Measurements from ENCODE around the gene CNTNAP2. TPM values are rescaled to one million over a fixed set of nuclear protein-coding genes. Genes with fewer than 3 reads are reported as not detected.

CNTNAP2 gene
- polyA plus RNA-seq, 1 experiment = not detected

DNA sequence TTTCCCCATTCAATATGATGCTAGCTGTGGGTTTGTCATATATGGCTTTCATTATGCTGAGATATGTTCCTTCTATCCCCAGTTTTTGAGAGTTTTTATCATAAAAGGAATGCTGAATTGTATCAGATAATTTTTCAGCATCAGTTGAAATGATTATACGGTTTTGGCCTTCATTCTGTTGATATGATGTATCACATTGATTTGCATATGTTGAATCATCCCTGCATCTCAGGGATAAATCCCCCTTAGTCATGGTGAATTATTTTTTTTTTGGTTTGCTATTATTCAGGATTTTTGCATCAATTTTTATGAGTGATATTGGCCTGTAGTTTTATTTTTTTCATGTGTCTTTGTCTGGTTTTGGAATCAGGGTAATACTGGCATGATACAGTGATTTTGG is 1321.6 kb downstream of the CNTNAP2 start:
- CTCF ChIA-PET = no interaction called here

GRCh38 chr7:147443942-147444341 is 1327.3 kb downstream of the CNTNAP2 start:
- Histone ChIP-seq H3K4me3 (ENCODE audit: low read depth, low read length) (no peak overlapping the region), H3K36me3 (ENCODE audit: control insufficient read depth, insufficient read depth, low read length) (no peaks in the 10 kb centered on the region), H3K27me3 (ENCODE audit: control insufficient read depth, insufficient read depth, low read length) (no peaks in the 10 kb centered on the region)
- no peak for DNase-seq (ENCODE audit: low read depth)
- ChIA-PET POLR2A (no interaction called here), CTCF (no interaction called here)
- TF ChIP-seq, protein P1, sequence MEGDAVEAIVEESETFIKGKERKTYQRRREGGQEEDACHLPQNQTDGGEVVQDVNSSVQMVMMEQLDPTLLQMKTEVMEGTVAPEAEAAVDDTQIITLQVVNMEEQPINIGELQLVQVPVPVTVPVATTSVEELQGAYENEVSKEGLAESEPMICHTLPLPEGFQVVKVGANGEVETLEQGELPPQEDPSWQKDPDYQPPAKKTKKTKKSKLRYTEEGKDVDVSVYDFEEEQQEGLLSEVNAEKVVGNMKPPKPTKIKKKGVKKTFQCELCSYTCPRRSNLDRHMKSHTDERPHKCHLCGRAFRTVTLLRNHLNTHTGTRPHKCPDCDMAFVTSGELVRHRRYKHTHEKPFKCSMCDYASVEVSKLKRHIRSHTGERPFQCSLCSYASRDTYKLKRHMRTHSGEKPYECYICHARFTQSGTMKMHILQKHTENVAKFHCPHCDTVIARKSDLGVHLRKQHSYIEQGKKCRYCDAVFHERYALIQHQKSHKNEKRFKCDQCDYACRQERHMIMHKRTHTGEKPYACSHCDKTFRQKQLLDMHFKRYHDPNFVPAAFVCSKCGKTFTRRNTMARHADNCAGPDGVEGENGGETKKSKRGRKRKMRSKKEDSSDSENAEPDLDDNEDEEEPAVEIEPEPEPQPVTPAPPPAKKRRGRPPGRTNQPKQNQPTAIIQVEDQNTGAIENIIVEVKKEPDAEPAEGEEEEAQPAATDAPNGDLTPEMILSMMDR (IDR thresholded peaks at IDR 0.05; ENCODE audit: insufficient read depth, low read depth, low read length) = no peak

More for the DNA sequence above, 1321.6 kb downstream of the CNTNAP2 start:
- POLR2A ChIA-PET = no interaction called here
- Histone ChIP-seq H3K36me3 (ENCODE audit: control insufficient read depth, insufficient read depth, low read length) (no peaks in the 10 kb centered on the region), H3K4me3 (ENCODE audit: low read depth, low read length) (no peak overlapping the region), H3K27me3 (ENCODE audit: control insufficient read depth, insufficient read depth, low read length) (no peaks in the 10 kb centered on the region)
- TF ChIP-seq, protein P1 (IDR thresholded peaks at IDR 0.05; ENCODE audit: insufficient read depth, low read depth, low read length) = no peak
- DNase-seq (ENCODE audit: low read depth) = no peak

DNA sequence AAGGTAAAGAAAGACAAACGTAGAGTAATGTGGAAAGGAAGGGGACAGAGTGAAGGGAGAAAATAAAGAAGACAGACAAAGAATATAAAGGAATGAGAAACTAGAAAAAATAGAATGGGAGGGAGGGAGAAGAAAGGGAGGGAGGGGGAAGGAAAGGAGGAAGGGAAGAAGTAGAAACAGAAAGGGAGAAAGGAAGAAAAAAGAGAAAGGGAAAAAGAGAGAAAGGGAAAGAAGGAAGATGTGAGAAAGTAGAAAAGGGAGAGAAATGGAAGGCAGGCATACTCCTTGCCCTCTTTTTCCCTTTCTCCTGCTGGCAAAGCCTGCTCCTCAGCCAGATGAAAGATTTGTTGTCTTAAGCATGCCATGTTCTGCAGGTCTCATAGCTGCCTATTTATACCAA is 1336.2 kb downstream of the CNTNAP2 start:
- no peaks in the 10 kb centered on the region for H3K27me3 ChIP-seq (ENCODE audit: control insufficient read depth, insufficient read depth, low read length)
- TF ChIP-seq, protein P1 (IDR thresholded peaks at IDR 0.05; ENCODE audit: insufficient read depth, low read depth, low read length) = no peak
- ChIA-PET POLR2A (no interaction called here), CTCF (no interaction called here)
- H3K36me3 ChIP-seq (ENCODE audit: control insufficient read depth, insufficient read depth, low read length) = no peaks in the 10 kb centered on the region
- no peak overlapping the region for H3K4me3 ChIP-seq (ENCODE audit: low read depth, low read length)
- DNase-seq (ENCODE audit: low read depth) = no peak

DNA sequence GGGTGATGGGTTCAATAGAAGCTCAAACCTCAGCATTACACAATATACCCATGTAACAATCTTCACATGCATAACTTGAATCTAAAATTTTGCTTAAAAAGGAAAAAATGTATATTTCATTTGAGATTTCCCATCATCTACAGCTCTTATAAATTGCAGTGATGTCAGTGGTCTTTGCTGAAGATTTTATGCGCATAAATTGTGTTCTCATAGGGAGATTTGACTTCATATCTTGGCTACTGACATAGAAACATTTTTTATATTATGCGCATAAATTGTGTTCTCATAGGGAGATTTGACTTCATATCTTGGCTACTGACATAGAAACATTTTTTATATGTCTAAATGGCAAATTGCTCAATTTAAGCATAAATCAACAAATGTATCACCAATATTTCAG is 1348.6 kb downstream of the CNTNAP2 start:
- TF ChIP-seq, protein P1 (IDR thresholded peaks at IDR 0.05; ENCODE audit: insufficient read depth, low read depth, low read length) = no peak
- DNase-seq (ENCODE audit: low read depth) = no peak
- Histone ChIP-seq H3K27me3 (ENCODE audit: control insufficient read depth, insufficient read depth, low read length) (no peaks in the 10 kb centered on the region), H3K36me3 (ENCODE audit: control insufficient read depth, insufficient read depth, low read length) (no peaks in the 10 kb centered on the region), H3K4me3 (ENCODE audit: low read depth, low read length) (no peak overlapping the region)
- POLR2A ChIA-PET = no interaction called here
- CTCF ChIA-PET = no interaction called here

- H3K4me3 ChIP-seq (ENCODE audit: low read depth, low read length) = no peak overlapping the region
- TF ChIP-seq, protein P1 (IDR thresholded peaks at IDR 0.05; ENCODE audit: insufficient read depth, low read depth, low read length) = no peak
- CTCF ChIA-PET = no interaction called here
- no peaks in the 10 kb centered on the region for H3K36me3 ChIP-seq (ENCODE audit: control insufficient read depth, insufficient read depth, low read length)
- H3K27me3 ChIP-seq (ENCODE audit: control insufficient read depth, insufficient read depth, low read length) = no peaks in the 10 kb centered on the region
- POLR2A ChIA-PET = no interaction called here
- DNase-seq (ENCODE audit: low read depth) = no peak
Measured at GRCh38 chr7:147472556-147472955, 1356.0 kb downstream of the CNTNAP2 start.

All from BJ (cell line).